ENCODE measurements around the gene SFSWAP.
"Not testable (repeated sequence)": the region's sequence is repeated elsewhere in the genome, so short reads cannot be mapped to it uniquely, and the experiment has no call there.

SFSWAP gene

DNA sequence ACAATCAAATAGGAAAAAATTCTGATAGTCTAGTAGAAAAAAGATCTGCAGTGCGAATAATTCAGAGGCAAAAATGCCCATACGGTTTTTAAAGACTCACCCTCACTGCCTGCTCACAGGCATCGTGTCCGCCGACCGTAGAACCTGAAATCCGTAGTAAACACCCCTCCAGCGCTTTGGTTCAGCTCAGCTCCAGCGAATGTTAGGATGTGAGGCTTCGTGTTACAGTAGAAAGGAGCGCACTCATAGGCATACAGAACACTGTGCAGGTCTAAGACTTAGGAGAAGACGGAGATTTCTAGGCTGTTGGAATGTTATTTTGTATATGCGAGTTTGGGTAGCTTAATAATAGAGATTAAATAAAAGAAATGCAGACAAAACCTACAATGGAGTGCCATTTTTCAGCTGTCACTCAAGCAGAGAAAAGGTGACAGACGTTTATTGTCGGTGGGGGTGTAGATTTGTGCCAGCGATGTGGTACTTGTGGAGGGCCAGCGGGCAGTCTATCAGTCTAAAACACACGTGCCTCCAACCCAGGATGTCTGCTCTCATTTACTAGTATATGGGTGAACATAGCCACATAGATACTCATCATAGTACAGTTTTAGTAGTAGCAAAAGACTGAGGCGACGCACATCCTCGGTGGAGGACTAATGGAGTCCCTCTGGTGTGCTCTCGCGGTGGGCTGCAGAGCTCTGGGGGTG is 25.7 kb downstream of the SFSWAP start:
- DNase-seq (ENCODE audit: low read depth in 2 of 2) = no peak

DNA sequence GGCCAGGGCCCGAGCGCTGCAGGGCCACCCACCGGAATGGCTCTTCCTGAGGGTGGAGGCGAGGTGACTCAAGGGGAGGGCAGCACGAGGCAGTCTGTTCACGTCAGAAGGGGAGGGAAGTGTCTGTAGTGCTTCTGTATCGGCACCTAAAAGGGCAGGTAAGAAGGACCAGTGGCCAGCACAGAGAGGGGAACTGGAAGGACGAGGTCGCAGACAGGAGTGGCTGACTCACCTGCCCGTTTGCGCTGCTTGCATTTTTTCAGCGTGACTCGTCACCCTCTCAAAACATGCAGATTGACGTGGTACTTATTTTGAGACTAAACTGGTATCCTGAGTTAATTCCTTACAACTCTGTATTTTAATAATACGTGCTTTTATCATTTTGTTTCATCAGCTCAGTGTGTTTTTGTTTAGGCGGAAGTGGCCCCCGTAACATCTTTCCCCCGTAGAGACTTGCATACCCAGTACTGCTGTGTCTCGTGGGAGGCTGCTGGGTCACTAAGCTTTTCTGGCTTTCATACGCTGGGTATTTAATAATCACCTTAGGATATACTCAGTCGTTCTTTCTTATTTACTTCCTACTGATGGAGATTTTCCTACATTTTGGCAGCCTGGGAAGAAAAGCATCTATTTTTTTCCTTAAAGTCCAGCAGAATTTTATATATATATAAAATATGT is 26.4 kb downstream of the SFSWAP start:
- DNase-seq (ENCODE audit: low read depth in 2 of 2) = no peak

DNA sequence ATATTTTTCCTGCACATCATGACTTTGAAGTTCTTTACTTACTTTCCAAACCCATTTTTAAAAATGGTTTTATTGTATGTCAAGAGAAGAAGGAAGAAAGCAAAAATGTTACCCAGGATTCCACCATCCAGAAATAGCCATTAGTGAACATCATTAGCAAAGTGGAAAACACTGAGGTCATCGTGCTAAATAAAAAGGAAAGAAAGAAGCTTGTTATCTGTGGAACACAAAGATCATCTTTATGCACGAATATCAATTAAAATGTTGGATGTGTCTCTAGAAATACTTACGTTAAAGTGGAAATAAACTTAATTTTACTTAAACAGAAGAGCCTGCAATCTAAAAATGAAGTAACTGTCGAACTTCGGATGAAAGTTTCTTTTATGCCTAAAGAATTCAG is 27.3 kb downstream of the SFSWAP start:
- no peak for DNase-seq (ENCODE audit: low read depth in 2 of 2)

DNA sequence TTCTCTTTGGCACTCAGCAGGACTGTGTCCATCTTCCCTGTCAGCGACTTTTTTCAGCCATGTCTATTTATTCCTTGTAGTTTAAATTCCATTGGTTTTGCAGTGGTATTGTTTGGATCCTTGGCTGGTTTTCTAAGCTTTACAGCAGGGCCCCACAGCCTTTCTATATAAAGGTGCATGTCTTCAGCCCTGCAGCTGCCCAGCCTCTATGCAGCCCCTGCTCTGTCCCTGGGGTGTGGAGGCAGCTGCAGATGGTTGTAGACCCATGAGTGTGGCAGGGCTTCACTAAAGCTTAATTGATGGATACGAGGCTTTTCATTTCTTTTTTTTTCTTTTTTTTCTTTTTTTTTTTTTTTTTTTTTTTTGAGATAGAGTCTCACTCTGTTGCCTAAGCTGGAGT is 29.7 kb downstream of the SFSWAP start:
- DNase-seq (ENCODE audit: low read depth in 2 of 2) = no peak

DNA sequence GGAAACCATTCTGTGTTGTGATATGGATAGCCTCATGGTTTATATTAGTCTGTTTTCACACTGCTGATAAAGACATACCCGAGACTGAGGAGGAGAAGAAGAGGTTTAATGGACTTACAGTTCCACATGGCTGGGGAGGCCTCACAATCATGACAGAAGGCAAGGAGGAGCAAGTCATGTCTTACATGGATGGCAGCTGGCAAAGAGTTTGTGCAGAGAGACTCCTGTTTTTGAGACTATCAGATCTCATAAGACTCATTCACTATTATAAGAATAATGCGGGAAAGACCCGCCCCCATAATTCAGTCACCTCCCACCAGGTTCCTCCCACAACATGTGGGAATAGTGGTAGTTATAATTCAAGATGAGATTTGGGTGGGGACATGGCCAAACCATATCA is 31.9 kb downstream of the SFSWAP start:
- DNase-seq (ENCODE audit: low read depth in 2 of 2) = not testable (repeated sequence)

DNA sequence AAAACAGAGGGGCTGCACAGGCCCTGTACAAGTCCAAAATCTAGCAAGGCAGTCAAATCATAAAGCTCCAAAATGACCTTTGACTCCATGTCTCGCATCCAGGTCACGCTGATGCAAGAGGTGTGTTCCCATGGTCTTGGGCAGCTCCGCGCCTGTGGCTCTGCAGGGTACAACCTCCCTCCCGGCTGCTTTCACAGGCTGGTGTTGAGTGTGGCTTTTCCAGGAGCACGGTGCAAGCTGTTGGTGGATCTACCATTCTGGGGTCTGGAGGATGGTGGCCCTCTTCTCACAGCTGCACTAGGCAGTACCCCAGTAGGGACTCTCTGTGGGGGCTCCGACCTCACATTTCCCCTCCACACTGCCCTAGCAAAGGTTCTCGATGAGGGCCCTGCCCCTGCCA is 32.5 kb downstream of the SFSWAP start:
- DNase-seq (ENCODE audit: low read depth in 2 of 2) = not testable (repeated sequence)

DNA sequence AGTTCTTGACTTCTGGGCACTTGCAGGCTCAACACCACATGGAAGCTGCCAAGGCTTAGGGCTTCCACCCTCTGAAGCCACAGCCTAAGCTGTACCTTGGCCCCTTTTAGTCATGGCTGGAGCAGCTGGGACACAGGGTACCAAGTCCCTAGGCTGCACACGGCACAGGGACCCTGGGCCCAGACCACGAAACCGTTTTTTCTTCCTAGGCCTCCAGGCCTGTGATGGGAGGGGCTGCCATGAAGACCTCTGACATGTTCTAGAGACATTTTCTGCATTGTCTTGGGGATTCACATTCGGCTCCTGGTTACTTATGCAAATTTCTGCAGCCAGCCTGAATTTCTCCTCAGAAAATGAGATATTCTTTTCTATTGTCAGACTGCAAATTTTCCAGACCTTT is 33.0 kb downstream of the SFSWAP start:
- not testable (repeated sequence) for DNase-seq (ENCODE audit: low read depth in 2 of 2)

DNA sequence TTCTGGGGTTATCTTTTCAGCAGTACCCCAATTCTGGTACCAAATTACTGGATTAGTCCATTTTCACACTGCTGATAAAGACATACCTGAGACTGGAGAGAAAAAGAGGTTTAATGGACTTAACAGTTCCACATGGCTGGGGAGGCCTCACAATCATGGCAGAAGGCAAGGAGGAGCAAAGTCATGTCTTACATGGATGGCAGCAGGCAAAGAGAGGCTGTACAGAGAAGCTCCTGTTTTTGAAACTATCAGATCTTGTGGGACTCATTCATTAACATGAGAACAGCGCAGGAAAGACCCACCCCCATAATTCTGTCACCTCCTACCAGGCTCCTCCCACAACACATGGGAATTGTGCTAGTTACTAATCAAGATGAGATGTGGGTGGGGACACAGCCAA is 33.8 kb downstream of the SFSWAP start:
- not testable (repeated sequence) for DNase-seq (ENCODE audit: low read depth in 2 of 2)

DNA sequence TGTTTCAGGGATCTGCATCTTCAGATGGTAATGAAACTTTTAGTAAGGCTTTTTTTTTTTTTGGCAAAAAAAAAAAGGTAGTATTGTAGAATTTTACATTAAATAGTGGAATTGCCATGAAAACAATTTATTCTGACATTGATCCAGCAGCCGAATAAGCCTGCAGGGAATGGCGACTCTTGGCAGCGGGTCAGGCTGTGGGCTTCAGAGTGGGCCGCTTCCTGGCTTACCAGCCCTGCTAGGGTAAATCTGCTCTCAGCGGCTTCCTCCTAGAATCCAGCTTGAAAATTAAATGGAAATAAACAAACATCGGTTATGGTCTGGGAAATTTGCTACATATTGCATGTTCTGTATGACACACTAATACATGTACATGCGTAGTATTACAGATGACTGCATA is 34.8 kb downstream of the SFSWAP start:
- no peak for DNase-seq (ENCODE audit: low read depth in 2 of 2)

DNA sequence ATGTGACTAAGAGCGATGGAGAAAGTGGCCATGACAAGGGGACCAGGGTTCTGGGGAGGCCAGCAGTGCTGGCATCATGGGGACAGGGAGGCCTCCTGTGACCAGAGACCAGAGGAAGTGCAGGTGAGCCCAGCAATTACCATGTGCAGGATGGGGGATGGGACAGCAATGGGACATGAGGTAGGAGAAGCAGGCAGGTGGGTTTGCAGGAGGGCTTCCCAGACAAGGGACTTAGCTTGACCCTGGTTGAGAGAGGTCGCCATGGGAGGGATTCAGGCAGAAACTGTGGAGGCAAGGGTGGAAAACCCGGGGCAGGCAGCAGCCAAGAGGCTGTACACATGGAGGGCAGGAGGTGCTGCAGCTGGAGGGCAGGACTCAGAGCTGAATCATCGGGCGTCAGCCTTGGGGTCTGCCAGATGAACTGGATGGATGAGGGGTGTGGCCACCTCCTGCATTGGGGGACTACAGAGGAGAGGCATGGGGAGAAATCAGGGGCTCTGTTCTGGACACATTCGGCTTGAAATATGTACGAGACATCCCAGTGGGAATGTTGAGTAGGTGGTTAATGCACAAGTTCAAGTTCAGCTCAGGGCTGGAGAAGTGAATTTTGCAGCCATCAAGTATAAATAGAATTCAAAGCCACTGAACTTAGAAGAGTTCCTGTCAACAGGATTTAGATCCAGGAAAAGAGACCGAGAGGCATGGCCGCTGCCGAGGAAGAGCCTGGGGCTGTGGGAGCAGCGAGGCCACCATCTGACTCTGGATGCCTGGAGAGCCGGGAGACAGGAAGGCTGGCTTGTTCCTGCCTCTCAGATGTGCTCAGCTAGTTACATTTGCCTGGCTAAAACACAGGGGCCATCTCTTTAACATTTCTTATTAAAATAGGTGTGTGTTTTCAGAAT is 36.6 kb downstream of the SFSWAP start:
- DNase-seq (ENCODE audit: low read depth in 2 of 2) = no peak

DNA sequence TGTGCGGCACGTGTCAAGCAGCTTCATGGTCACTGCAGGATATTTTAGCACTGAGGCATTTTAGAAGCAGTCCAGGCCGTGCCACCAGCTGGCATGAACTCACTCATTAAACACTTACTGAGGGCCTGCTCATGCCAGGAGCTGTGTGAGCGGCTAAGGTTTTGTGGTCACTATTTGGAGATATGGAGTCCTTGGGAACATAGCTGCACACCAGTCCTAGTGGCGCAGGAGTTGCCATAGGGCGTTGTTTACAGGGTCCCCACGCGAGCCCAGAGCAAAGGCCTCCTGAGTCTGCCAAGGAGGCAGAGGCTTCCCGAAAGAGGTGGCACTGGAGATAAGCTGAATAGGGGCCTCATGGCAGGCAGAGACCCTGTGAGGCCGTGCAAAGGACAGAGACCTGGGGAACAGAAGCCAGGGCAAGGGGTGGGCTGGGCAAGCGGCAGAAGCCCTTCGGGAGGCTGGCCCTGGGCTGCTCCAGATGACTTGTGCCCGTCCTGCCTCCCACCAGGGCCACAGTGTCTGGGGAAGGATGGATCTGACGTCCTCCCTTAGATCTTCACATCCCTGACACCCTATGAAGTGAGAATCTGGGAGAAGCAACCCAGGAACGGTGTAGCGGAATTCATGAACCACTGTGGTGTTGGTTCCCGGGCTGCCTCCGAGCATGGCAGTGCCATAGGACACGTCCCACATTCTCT is 38.9 kb downstream of the SFSWAP start:
- DNase-seq (ENCODE audit: low read depth in 2 of 2) = no peak

DNA sequence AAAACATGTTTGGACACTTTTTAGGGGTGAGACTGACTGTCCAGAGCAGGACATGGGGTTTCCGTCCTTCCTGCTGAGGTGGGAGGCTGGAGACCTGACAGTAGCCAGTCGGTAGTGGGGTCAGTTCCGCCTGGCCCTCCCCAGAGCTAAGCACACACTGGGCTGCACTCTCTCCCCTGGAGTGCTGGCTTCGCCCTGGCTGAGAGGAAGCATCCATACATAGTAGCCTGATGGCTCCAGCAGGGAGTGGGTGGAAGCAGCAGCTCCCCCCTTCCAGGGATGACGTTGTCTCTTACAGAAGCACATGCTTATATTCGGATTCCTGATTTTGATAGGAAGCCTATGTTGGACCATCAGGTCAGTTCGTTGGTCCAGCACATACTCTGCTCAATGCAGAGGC is 40.4 kb downstream of the SFSWAP start:
- DNase-seq (ENCODE audit: low read depth in 2 of 2) = no peak

DNA sequence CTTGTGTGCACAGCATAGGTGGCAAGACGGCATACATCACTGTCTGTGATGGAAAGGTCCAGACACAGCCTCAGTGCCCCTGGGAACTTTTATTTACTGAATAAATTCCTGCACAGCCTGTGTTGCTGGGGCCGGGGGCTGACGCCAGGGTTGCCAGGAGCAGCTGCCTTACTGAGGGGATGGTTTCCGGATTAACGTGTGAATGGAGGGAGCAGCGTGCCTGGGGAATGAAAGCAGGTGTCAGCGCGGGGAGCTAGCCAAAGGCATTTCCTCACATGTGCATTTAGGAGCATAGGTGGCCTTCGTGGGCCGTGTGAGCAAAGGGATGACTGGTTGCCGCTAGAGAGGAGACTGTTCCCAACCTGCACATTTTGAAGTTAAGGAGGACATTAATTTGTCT is 41.6 kb downstream of the SFSWAP start:
- DNase-seq (ENCODE audit: low read depth in 2 of 2) = no peak

DNA sequence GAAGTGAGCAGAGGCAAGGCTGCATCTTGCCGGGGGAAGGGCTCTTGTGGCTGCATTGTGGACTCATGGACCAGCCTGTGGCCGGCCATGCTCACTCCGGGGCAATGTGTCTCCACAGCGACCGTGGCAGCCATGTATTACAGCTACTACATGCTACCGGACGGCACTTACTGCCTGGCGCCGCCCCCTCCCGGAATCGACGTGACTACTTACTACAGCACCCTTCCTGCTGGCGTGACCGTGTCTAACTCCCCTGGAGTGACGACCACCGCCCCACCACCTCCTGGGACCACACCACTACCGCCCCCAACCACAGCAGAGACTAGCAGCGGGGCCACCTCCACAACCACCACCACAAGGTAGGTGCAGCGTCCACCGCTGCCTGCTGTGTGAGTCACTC is 42.1 kb downstream of the SFSWAP start:
- DNase-seq (ENCODE audit: low read depth in 2 of 2) = no peak

DNA sequence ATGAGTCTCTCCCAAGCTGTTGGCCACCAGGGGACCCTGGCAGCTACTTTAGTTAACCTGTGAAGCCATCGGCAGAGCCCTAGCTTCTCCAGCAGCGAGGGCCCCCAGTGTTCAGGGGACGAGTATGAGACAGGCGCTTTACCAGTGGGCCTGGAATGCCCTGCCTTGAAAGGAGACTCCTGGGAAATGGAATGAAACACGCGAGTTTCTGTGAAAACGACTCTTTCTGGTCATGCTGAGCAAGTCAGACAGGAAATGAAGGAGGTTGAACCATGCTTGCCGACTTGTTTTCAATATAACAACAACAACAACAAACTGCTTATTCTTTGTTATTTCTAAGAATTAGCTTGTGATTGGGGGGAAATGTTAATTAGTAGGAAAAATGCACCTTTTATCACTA is 42.9 kb downstream of the SFSWAP start:
- no peak for DNase-seq (ENCODE audit: low read depth in 2 of 2)

DNA sequence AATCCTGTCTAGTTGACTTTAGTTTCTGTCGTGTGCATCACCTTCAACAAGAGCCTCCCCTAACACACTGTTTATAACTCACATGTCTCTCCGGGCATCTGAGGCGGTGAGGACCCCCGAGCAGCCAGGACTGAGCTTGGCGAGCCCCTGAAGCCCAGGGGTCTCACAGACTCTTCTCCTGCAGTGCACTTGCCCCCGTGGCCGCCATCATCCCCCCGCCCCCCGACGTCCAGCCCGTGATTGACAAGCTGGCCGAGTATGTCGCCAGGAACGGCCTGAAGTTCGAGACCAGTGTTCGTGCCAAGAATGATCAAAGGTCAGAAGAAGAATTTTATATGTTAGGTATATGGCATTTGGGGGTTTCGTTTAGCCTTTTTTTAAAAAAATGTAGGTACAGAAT is 43.3 kb downstream of the SFSWAP start:
- DNase-seq (ENCODE audit: low read depth in 2 of 2) = no peak

DNA sequence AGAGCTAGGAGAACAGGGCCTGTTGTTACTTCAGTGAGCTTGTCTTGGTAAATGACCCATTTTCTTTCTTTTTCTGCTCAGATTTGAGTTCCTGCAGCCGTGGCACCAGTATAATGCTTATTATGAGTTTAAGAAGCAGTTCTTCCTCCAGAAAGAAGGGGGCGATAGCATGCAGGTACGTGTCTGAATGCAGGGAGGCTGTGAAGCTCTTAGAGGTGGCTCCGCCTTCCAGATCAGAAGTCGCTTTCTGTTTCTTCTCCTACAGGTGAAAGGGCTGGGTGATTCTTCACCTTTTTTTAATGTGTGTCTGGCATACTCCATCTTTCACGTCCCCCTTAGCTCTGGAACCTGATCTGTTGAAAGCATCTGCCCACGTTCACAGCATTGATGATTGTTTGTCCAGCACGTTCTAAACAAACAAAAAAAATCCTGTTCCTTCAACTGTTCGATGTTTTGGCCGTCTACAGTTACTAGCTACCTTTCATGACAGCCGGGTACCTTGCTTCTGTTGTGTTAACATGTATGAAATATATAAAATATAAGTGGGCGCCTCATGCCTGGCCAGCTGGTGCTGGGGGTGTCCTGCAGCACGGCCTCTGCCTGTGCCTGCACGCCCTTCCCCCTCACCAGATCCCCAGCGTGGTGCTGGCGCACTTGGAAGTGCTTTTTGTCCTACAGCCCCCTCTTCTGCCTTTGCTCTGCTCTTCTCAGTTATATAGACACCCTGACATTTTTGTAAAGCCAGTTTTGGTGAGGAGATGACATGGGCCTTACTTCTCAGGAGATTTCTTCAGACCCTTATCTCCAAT is 44.6 kb downstream of the SFSWAP start:
- DNase-seq (ENCODE audit: low read depth in 2 of 2) = peak in 1 of 2 donors; percentile 7

DNA sequence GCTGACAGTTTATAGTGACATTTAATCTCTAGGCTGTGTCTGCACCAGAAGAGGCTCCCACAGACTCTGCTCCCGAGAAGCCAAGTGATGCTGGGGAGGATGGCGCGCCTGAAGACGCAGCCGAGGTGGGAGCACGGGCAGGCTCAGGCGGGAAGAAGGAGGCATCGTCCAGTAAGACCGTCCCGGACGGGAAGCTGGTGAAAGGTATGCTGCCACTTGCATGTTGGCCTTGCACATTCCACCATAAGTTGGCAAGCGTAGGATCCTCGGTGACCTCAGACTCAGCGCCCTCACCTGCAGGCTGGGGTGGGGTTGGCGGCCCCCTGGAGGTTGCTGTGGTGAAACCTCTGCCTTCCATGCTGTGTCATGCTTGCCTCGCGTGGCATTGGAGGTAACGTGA is 45.6 kb downstream of the SFSWAP start:
- no peak for DNase-seq (ENCODE audit: low read depth in 2 of 2)

DNA sequence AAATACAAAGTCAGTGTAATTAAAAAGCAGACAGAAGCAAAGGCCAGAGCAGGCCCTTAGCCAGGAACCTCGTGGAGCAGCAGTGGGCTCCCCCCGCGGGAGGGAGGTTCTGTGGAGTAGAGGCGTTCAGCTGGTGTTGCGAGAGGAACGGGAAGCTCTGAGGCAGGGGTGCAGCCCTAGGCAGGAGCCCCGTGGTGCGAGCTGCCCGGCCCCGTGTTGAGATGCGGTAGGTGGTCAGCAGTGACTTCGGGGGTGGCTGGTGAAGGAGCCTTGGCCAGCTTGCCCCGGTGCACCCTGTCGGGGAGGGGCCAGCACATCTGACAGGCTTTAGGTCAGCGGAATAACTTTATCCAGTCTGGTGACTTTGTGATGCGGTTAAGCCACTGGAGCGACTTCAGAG is 46.2 kb downstream of the SFSWAP start:
- no peak for DNase-seq (ENCODE audit: low read depth in 2 of 2)

DNA sequence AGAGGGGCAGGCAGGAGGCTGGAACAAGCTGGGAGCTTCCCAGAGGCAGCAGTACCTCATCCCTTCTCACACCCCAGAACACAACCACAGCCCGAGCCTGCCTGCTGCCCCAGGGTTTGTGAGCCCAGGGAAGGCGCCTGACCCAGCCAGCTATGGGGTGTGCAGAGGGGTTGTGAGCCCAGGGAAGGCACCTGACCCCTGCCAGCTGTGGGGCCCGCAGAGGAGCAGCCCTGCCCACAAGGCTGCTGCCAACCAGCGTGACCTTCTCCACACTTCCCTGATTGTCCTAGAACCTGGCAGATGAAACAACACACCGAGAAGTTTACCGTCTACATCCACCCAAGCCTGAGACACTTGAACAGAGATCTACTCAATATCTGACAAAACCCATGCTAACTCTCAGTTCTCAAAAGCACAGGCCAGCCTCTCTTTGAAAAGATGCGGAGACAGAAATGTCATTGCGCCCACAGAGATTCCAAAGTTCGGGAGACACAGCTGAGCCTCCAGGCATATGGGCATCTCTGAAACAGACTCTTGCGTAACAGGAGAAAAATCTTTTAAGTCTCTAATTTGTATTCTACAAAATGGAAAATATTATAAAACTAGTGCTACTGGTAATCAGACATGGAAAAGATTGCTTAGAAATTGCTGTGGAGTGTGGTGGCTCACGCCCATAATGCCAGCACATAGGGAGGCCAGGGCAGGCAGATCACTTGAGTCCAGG is 47.3 kb downstream of the SFSWAP start:
- no peak for DNase-seq (ENCODE audit: low read depth in 2 of 2)

DNA sequence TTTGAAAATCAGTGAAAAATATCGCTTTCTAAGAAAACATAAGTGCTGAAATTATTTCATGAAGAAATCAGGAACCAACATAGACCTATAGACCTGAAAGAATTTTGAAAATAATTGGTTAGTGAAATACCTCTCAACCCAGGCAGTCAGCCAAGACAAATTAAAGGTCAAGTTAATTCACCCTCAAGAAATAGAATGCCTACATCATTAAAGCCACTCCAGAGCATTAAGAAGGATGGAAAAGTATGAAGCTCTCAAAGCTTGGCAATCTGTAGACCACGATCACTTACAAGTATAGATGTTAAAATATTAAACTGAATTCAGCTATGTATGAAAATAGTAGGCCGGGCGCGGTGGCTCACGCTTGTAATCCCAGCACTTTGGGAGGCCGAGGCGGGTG is 48.3 kb downstream of the SFSWAP start:
- no peak for DNase-seq (ENCODE audit: low read depth in 2 of 2)
